Heart right ventricle (tissue), 16 donors: ENCODE measurements around the gene RPS18. TPM values are rescaled to one million over a fixed set of nuclear protein-coding genes. Genes with fewer than 3 reads are reported as not detected.
A peak's percentile ranks its signal among the peaks of the same experiment; 100 is the strongest.
"Not testable (repeated sequence)": the region's sequence is repeated elsewhere in the genome, so short reads cannot be mapped to it uniquely, and the experiment has no call there.

Source experiments
- ATAC-seq, 8 donors: fragments of 200-7000 bp; cut with Tn5 transposase; one replicate each; pipeline ENCODE4 v1.9.1; 2020; ENCODE audit warnings: mild to moderate bottlenecking in 8 of 8, moderate library complexity in 8 of 8, moderate number of reproducible peaks in 1 of 8
- DNase-seq, 2 donors: peaks; one replicate each; pipeline ENCODE4 v3.0.0-alpha.2; 2020
- H3K27ac ChIP-seq, 10 donors: fragments of 200-600 bp; sonication (generic) in 2 of 10; one replicate each; pipeline versions ENCODE4 v1.5.0 to v1.8.0; 2020 to 2022; ENCODE audit warnings: mild to moderate bottlenecking in 3 of 10
- H3K27me3 ChIP-seq, 7 donors: fragments of 200-600 bp; one replicate each; pipeline ENCODE4 v1.8.0; 2021 to 2022; ENCODE audit warnings: mild to moderate bottlenecking in 2 of 7
- H3K36me3 ChIP-seq, 9 donors: fragments of 200-600 bp; sonication (generic) in 1 of 9; one replicate each; pipeline versions ENCODE4 v1.5.0 to v1.8.0; 2020 to 2022; ENCODE audit warnings: mild to moderate bottlenecking in 2 of 9
- H3K4me1 ChIP-seq, 9 donors: fragments of 200-600 bp; sonication (generic) in 1 of 9; one replicate each; pipeline versions ENCODE4 v1.5.0 to v1.8.0; 2020 to 2022; ENCODE audit warnings: mild to moderate bottlenecking in 4 of 9
- H3K4me3 ChIP-seq, 10 donors: fragments of 200-600 bp; sonication (generic) in 2 of 10; one replicate each; pipeline versions ENCODE4 v1.5.0 to v1.8.0; 2020 to 2022; ENCODE audit warnings: mild to moderate bottlenecking in 7 of 10, moderate library complexity in 2 of 10
- H3K9me3 ChIP-seq, 11 donors: fragments of 200-600 bp in 10 of 11; sonication (generic) in 2 of 11; one replicate each; pipeline versions ENCODE4 v1.5.0 to v1.8.0; 2013 to 2022; ENCODE audit warnings: mild to moderate bottlenecking in 2 of 11, control low read depth in 1 of 11, moderate library complexity in 1 of 11
- WGBS, 2 donors: extraction: QIAGEN DNeasy Blood & Tissue Kit; methylation state at CpG; one replicate each; pipeline ENCODE4 v1.1.7; 2013; ENCODE audit warnings: inconsistent platforms in 1 of 2; 5-methylcytosine and 5-hydroxymethylcytosine counted together
- intact Hi-C, 10 donors: fragments of 100-400 bp; cut with DNase I; formaldehyde crosslinking; loops; one replicate each; pipeline versions ENCODE4 v1.11.1 to v1.14.2; 2022
- polyA plus RNA-seq, 2 donors: library from polyadenylated mRNA; stranded (reverse); fragments of 200-250 nt; gene quantifications; one replicate each; pipeline ENCODE4 v1.2.3, GENCODE V29; 2013
- total RNA-seq, 10 donors: library from RNA; stranded (reverse); fragmentation: NEBNext Ultra II Directional in 3 of 10; extraction: Animal tissue kit (Norgen Biotek cat#: 25700) in 3 of 10; gene quantifications; one replicate each; pipeline versions ENCODE4 v1.2.1 to v1.2.4, GENCODE V29; 2021 to 2023
- TF ChIP-seq, protein P1 (sequence below), 9 donors: fragments of 200-600 bp; sonication (generic) in 2 of 9; IDR thresholded peaks; one replicate each; pipeline versions ENCODE4 v1.5.0 to v1.8.0; 2021 to 2022; ENCODE audit warnings: antibody characterized with exemption in 9 of 9, mild to moderate bottlenecking in 5 of 9, moderate library complexity in 1 of 9
- donor health status: Arrhythmogenic right ventricular cardiomyopathy.
- donor health status: ischemic (EF 13 %, LVEDD 7.1; RV severe dilation, severe dysfunction).
- donor health status: healthy with polysubstance abuse.
- donor health status: DM: no; HTN: yes; CAD: no.
- donor health status: DM: no; HTN: no; CAD: no.
- donor health status: ischemic (EF 25% LVEDD 6.9; RV normal size, moderate dysfunction).
- donor health status: ischemic (EF 25% LVEDD 5.7; RV mildly dilated, moderate dysfunction).
- donor health status: healthy.
- donor health status: DM: yes; HTN: yes; CAD: no.
- donor health status: Ischemic cardiomyopathy.
- donor health status: ischemic (EF 35%, LVEDD 5.7; RV mildly dilated, moderate dysfunction).
- donor health status: nonischemic (EF 11% LVEDD 7.7; RV severe dilation, severe dysfunction).
- donor health status: DM: yes; HTN: yes; CAD: no.
- donor health status: PGD.
- donor health status: ischemic (EF 29% LVEDD 5.4; RV normal size, mild dysfunction).
- donor health status: nonischemic (EF 23%, LVEDD 6.1; RV moderate dilation, normal function).

Gene RPS18
- total and polyA plus RNA-seq, 12 donors, result 767 to 4,398 (median 902) TPM

GRCh38 chr6:33254591-33254990 is 17.3 kb upstream of the RPS18 start:
- Histone ChIP-seq H3K4me3 (no peak overlapping the region), H3K4me1 (peaks cover 5 to 17% (median 12%) of the 10 kb centered on the region in 9 donors), H3K36me3 (peaks cover 0 to 84% (median 8%) of the 10 kb centered on the region in 9 donors), H3K27me3 (no peaks in the 10 kb centered on the region), H3K9me3 (peaks cover 0 to 7% (median 0%) of the 10 kb centered on the region in 11 donors), H3K27ac (no peak overlapping the region)
- ATAC-seq, result no peak
- no peak for DNase-seq
- intact Hi-C loops, result no loop called here
- 93 to 94% methylated on average over 4 of the region's 4 CpGs for WGBS, 2 donors
- TF ChIP-seq, protein P1, sequence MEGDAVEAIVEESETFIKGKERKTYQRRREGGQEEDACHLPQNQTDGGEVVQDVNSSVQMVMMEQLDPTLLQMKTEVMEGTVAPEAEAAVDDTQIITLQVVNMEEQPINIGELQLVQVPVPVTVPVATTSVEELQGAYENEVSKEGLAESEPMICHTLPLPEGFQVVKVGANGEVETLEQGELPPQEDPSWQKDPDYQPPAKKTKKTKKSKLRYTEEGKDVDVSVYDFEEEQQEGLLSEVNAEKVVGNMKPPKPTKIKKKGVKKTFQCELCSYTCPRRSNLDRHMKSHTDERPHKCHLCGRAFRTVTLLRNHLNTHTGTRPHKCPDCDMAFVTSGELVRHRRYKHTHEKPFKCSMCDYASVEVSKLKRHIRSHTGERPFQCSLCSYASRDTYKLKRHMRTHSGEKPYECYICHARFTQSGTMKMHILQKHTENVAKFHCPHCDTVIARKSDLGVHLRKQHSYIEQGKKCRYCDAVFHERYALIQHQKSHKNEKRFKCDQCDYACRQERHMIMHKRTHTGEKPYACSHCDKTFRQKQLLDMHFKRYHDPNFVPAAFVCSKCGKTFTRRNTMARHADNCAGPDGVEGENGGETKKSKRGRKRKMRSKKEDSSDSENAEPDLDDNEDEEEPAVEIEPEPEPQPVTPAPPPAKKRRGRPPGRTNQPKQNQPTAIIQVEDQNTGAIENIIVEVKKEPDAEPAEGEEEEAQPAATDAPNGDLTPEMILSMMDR (IDR thresholded peaks at IDR 0.05), result no peak

DNA sequence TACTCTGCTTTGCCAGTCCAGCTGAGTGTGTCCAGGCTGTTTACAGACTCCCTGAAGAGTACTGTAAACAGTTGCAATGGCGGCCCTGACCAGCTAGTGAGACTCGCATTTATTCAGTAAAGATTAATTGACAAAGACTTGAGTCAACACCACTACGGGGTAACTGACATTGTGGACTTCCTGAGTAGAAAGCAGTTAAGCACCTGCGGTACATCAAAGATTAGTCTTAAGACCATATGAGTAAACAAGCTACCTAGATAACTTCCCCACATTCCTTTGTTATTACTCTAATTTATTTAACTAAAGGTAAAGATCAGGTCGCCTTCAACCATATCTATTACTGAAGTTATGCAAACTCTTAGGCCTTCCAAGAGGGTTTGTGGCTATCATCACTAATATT is 12.8 kb upstream of the RPS18 start:
- 93 to 94% methylated on average over 5 of the region's 5 CpGs for WGBS, 2 donors
- ATAC-seq, result no peak
- no peak overlapping the region for H3K27ac ChIP-seq
- TF ChIP-seq, protein P1 (IDR thresholded peaks at IDR 0.05), result no peak
- peaks cover 0 to 7% (median 0%) of the 10 kb centered on the region in 11 donors for H3K9me3 ChIP-seq
- H3K4me3 ChIP-seq, result no peak overlapping the region
- DNase-seq, result no peak
- no peaks in the 10 kb centered on the region for H3K4me1 ChIP-seq
- H3K27me3 ChIP-seq, result no peaks in the 10 kb centered on the region
- peaks cover 0 to 96% (median 32%) of the 10 kb centered on the region in 9 donors for H3K36me3 ChIP-seq
- intact Hi-C loops, result no loop called here

DNA sequence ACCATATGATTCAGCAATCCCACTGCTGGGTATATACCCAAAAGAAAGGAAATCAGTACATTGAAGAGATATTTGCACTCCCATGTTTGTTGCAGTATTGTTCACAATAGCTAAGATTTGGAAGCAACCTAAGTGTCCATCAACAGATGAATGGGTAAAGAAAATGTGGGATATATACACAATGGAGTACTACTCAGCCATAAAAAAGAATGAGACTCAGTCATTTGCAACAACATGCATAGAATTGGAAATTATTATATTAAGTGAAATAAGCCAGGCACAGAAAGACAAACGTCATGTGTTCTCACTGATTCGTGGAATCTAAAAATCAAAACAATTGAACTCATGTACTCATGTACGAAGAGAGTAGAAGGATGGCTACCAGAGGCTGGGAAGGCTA is 9.4 kb upstream of the RPS18 start:
- H3K9me3 ChIP-seq, H3K27ac ChIP-seq, intact Hi-C loops, ATAC-seq, H3K27me3 ChIP-seq, DNase-seq, H3K4me3 ChIP-seq, H3K4me1 ChIP-seq: not testable (repeated sequence)
- WGBS, 2 donors, result 97% methylated on average over 3 of the region's 3 CpGs
- peaks cover 0 to 99% (median 62%) of the 10 kb centered on the region in 9 donors for H3K36me3 ChIP-seq

- TF ChIP-seq, protein P1 (IDR thresholded peaks at IDR 0.05), result no peak
- DNase-seq, result no peak
- 86% methylated on average over 7 of the region's 7 CpGs for WGBS, 2 donors
- no peaks in the 10 kb centered on the region for H3K4me1 ChIP-seq
- H3K36me3 ChIP-seq, result peaks cover 0 to 100% (median 77%) of the 10 kb centered on the region in 9 donors
- peak in 2 of 8 donors; percentile 16 to 26 for ATAC-seq
- no peaks in the 10 kb centered on the region for H3K27me3 ChIP-seq
- no peak overlapping the region for H3K4me3 ChIP-seq
- no peaks in the 10 kb centered on the region for H3K9me3 ChIP-seq
- intact Hi-C loops, result no loop called here
- no peak overlapping the region for H3K27ac ChIP-seq
Measured at GRCh38 chr6:33264015-33264414, 7.9 kb upstream of the RPS18 start.

DNA sequence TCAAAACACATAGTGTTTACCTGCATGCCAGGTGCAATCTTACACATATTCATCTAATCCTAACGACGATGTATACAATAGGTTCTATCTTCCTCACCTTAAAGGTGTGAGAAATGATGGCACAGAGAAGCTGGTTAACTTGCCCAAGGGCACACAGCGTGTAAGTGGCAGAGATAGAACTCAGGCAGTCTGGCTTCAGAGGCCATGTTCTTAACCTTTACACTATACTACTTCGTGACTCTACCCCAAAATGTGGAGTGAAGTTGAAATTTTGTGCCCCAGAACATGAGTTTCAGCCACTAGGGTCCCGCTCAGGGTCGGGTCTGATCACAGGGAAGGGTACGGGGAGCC is 783 bp upstream of the RPS18 start:
- TF ChIP-seq, protein P1 (IDR thresholded peaks at IDR 0.05), result no peak
- peaks cover 0 to 75% (median 50%) of the 10 kb centered on the region in 9 donors for H3K36me3 ChIP-seq
- H3K9me3 ChIP-seq, result no peaks in the 10 kb centered on the region
- peak overlapping the region; percentile 60 to 88 (median 78) for H3K4me3 ChIP-seq
- DNase-seq, result no peak
- peak overlapping the region; percentile 87 to 98 (median 93) for H3K27ac ChIP-seq
- 1 to 3% methylated on average over 7 of the region's 7 CpGs for WGBS, 2 donors
- H3K27me3 ChIP-seq, result no peaks in the 10 kb centered on the region
- ATAC-seq, result peak in 6 of 8 donors; percentile 1 to 33 (median 25)
- H3K4me1 ChIP-seq, result peaks cover 8 to 56% (median 47%) of the 10 kb centered on the region in 9 donors
- intact Hi-C loops, result loop anchor here in 1 of 10 donors (1.0 kb wide), 1 partner anchor 28 kb away; no protein-coding TSS in a partner anchor
